Stimulated activated CD4-positive, alpha-beta T cell treated with anti-CD3 and anti-CD28 coated beads, Interleukin-4, amount 100 ng/mL, for 24 hours (primary cell): Measurements from ENCODE around the gene GPBAR1.
"Not testable (repeated sequence)": the region's sequence is repeated elsewhere in the genome, so short reads cannot be mapped to it uniquely, and the experiment has no call there.

Experiments used
- DNase-seq: peaks from one replicate; pipeline ENCODE4 v3.0.0-alpha.2; 2020

Gene GPBAR1

GRCh38 chr2:218269900-218270720 lies 9.3 kb downstream of the GPBAR1 start, which contains the start of the genes AAMP and PNKD:
TSS of gene AAMP (minus strand) at chr2:218270137. CDS start at chr2:218270086, 51 bp downstream.
TSS of gene PNKD (plus strand) at chr2:218270519. CDS start at chr2:218270536, 17 bp downstream.
- DNase-seq, result peak; percentile 100

GRCh38 chr2:218270721-218271486 lies 10.1 kb downstream of the GPBAR1 start:
- no peak for DNase-seq

GRCh38 chr2:218271487-218271797 lies 10.6 kb downstream of the GPBAR1 start:
- no peak for DNase-seq

GRCh38 chr2:218271865-218272530 lies 11.2 kb downstream of the GPBAR1 start:
- no peak for DNase-seq

GRCh38 chr2:218272531-218273212 lies 11.9 kb downstream of the GPBAR1 start:
- DNase-seq, result peak; percentile 84

- not testable (repeated sequence) for DNase-seq
Measured at GRCh38 chr2:218273214-218273907, 12.5 kb downstream of the GPBAR1 start.

- no peak for DNase-seq
Measured at GRCh38 chr2:218273908-218274249, 13.1 kb downstream of the GPBAR1 start.

- no peak for DNase-seq
Measured at GRCh38 chr2:218274586-218274985, 13.8 kb downstream of the GPBAR1 start.

- no peak for DNase-seq
Measured at GRCh38 chr2:218275371-218276072, 14.7 kb downstream of the GPBAR1 start.

- DNase-seq, result no peak
Measured at GRCh38 chr2:218276986-218277755, 16.4 kb downstream of the GPBAR1 start.

- no peak for DNase-seq
Measured at GRCh38 chr2:218277921-218278320, 17.1 kb downstream of the GPBAR1 start.

- DNase-seq, result no peak
Measured at GRCh38 chr2:218278531-218279360, 17.9 kb downstream of the GPBAR1 start.

- no peak for DNase-seq
Measured at GRCh38 chr2:218280260-218280870, 19.6 kb downstream of the GPBAR1 start.

GRCh38 chr2:218281449-218281848 lies 20.6 kb downstream of the GPBAR1 start:
- no peak for DNase-seq

GRCh38 chr2:218282173-218282991 lies 21.6 kb downstream of the GPBAR1 start:
- no peak for DNase-seq

- peak; percentile 73 for DNase-seq
Measured at GRCh38 chr2:218284106-218284811, 23.4 kb downstream of the GPBAR1 start.

GRCh38 chr2:218285604-218286003 lies 24.8 kb downstream of the GPBAR1 start:
- no peak for DNase-seq
